A549 (cell line): ENCODE results near the gene THUMPD3.

Experiments
- MAFK ChIP-seq: fragments of 450-650 bp; IDR thresholded peaks from 2 replicates; pipeline ENCODE4 v1.6.1; 2014; ENCODE audit not compliant: partially characterized antibody
- MYC ChIP-seq: IDR thresholded peaks from 2 replicates; pipeline ENCODE4 v1.6.1; 2012; ENCODE audit warnings: mild to moderate bottlenecking, inconsistent platforms, low read length, improper control_type of control experiment, borderline replicate concordance
- NR3C1 ChIP-seq: fragments of >200 bp; sonication (Bioruptor Twin); formaldehyde crosslinking; IDR thresholded peaks from 3 replicates; pipeline ENCODE4 v1.6.1; 2017
- POLR2A ChIP-seq: IDR thresholded peaks from 2 replicates; pipeline ENCODE4 v1.6.1; 2012; ENCODE audit warnings: mild to moderate bottlenecking, low read length
- TF ChIP-seq, protein P1 (sequence below): fragments of >200 bp; sonication (Bioruptor Twin); formaldehyde crosslinking; IDR thresholded peaks from 3 replicates; pipeline ENCODE4 v1.6.1; 2016
- TF ChIP-seq, protein P2 (sequence below): fragments of 250-450 bp; sonication (Bioruptor Pico); IDR thresholded peaks from 2 replicates; pipeline ENCODE4 v1.5.0; 2021; ENCODE audit warnings: mild to moderate bottlenecking, moderate library complexity, borderline replicate concordance

DNA sequence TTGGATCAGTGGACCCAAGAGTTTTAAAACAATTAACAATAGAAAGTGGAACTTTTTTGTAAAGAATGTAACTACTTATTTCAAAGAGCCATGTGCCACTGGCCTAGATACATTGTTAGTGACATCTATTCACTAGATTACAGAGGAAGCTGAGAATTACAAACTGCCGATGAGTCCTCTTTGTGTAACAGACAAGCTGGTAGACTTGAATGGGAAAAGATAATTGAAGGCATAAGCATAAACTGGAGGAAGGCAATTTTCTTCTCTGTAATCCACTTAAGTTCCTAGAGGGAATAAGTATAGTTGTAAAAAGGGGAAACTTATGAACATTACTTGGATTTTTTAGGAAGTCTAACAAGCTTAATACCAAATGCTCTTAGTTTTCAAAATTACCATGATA lies 15.1 kb downstream of the THUMPD3 start:
- TF ChIP-seq, protein P1, sequence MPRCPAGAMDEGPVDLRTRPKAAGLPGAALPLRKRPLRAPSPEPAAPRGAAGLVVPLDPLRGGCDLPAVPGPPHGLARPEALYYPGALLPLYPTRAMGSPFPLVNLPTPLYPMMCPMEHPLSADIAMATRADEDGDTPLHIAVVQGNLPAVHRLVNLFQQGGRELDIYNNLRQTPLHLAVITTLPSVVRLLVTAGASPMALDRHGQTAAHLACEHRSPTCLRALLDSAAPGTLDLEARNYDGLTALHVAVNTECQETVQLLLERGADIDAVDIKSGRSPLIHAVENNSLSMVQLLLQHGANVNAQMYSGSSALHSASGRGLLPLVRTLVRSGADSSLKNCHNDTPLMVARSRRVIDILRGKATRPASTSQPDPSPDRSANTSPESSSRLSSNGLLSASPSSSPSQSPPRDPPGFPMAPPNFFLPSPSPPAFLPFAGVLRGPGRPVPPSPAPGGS = no peak
- TF ChIP-seq NR3C1 (no peak), POLR2A (no peak), MAFK (no peak), MYC (no peak)
- TF ChIP-seq, protein P2, sequence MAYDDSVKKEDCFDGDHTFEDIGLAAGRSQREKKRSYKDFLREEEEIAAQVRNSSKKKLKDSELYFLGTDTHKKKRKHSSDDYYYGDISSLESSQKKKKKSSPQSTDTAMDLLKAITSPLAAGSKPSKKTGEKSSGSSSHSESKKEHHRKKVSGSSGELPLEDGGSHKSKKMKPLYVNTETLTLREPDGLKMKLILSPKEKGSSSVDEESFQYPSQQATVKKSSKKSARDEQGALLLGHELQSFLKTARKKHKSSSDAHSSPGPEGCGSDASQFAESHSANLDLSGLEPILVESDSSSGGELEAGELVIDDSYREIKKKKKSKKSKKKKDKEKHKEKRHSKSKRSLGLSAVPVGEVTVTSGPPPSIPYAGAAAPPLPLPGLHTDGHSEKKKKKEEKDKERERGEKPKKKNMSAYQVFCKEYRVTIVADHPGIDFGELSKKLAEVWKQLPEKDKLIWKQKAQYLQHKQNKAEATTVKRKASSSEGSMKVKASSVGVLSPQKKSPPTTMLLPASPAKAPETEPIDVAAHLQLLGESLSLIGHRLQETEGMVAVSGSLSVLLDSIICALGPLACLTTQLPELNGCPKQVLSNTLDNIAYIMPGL (CRISPR knock-in tag) = no peak
